ENCODE results near the gene SNAP91.
"Not testable (repeated sequence)": the region's sequence is repeated elsewhere in the genome, so short reads cannot be mapped to it uniquely, and the experiment has no call there.

Gene SNAP91

DNA sequence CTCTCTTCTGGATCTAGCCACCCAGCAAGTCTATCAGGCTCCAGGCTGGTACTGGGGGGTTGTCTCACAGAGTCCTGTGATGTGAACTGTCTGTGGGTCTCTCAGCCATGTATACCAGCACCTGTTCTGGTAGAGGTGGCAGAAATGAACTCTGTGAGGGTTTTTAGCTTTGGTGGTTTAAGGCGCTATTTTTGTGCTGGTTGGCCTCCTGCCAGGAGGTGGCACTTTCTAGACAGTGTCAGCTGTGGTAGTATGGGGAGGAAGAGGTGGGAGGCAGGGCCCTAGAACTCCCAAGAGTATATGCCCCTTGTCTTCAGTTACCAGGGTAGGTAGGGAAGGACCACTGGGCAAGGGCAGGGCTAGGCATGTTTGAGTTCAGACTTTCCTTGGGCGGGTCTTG is 75.8 kb downstream of the SNAP91 start:
- DNase-seq (ENCODE audit: low read depth): no peak

GRCh38 chr6:83629908-83630307 is 79.0 kb downstream of the SNAP91 start:
- not testable (repeated sequence) for DNase-seq (ENCODE audit: low read depth)

DNA sequence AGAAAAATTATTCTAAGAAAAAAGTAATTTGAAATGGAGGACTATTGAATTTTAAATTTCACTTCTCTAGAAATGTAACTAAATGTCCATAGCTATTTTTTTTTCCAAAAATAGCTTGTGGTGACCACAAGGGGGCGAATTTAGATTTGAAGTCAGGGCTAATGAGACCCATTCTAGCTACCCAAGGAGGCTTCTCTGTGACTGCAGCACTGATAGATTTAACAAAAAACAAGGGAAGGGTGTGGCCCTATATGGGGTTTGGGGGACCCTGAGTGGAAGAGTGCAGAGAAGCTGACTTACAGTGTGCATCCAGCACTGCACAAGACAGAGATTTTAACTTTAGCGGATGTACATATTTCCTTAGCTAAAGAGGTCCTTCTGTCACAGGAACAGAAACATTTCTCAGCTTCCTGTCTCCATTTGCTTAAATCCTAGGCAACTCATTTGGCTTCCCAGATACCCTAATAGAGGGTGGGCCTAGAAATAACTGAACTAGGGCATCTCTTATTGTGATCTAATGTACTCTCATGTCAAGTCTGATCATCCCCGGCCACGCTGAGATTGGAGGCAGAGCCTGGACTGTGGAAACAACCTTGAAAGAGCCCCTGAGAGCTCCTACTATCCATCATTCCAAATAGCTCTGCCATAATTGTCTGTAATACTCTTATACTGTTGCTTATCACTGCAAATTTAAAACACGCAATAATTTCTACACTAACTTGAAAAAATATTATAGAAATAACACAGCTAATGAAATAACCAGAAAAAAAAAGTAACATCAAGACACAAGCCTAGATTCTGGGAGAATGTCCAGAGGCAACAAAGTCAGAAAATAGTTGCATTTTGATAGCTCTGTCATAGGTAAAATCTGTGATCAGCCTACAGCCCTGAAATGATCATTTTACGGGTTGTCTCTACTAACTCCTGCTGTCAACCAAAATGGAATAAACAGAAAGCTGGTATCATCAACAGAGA is 93.6 kb downstream of the SNAP91 start:
- DNase-seq (ENCODE audit: low read depth): no peak

DNA sequence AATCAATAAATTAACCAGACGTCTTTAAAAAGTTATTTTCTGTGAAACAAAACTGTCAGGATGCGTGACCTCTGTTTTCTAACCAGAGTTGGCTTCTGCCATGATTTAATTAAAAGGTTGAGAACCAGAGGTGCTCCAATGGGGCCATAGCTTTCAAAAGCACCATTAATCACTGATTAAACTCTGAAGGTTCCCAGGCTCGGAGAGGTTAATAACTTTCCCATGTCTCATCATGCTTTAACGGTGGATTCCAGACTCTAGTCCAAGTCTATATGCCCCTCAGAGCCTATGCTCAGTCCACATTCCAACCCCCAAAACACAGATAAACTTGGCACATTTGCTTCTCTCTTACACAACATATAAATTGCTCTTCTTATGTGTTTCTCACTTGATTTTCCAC is 95.5 kb downstream of the SNAP91 start:
- no peak for DNase-seq (ENCODE audit: low read depth)

DNA sequence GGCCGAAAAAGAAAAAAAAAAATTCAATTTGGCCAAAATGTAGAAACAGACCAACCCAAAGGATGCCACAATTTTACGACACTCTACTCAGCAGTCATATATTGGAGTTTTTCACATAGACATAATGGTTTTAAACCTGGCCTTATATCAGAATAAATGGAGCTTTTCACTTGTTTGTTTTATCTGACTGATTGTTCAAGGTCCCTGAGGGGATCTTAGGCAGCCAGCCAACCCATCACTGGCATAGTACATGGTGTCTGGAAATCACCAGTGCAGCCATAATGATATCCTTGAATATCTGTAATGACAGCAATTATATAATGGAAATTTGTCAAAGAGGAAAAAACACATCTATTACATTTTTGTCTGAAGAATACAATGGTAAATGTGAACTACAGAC is 99.7 kb downstream of the SNAP91 start:
- no peak for DNase-seq (ENCODE audit: low read depth)

- no peak for DNase-seq (ENCODE audit: low read depth)
Observed at GRCh38 chr6:83605517-83605916, 103.4 kb downstream of the SNAP91 start.

DNA sequence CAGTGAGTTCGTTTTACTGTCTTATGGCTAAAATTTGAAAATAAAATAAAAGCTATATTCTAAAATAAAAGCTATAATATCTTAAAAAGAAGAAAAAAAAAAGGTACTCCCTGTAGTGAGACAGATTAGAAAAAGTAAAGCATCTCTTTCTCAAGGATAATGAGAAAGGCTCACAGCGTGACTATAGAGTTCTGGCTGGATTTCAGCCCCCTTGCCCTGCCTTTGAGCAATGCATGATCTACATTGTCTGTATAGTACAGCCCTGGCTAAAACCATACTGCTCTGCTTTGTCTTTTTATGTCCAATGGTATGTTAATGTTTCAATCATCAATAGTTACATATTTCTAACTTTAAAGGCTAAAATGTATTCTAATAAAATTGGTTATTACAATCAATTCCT is 105.3 kb downstream of the SNAP91 start:
- DNase-seq (ENCODE audit: low read depth): no peak

- no peak for DNase-seq (ENCODE audit: low read depth)
Observed at GRCh38 chr6:83601119-83601518, 107.8 kb downstream of the SNAP91 start.

DNA sequence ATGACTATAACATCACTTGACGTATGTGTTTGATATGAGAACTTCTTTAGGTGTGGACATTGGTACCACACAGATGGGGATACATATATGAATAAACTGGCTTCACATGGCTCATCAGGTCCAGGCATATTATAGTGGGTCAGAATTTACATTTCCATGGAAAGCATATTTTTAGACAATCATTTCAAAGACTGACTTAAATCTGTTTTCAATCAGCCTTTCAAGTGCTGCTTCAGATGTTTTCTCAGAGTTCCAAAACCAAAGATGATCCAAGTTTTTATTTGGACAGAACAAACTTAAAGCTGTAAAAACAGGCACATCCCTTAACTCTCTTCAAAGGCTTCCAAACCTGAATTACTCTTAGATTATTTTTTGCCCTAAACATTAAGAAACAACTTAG is 108.4 kb downstream of the SNAP91 start:
- DNase-seq (ENCODE audit: low read depth): no peak

DNA sequence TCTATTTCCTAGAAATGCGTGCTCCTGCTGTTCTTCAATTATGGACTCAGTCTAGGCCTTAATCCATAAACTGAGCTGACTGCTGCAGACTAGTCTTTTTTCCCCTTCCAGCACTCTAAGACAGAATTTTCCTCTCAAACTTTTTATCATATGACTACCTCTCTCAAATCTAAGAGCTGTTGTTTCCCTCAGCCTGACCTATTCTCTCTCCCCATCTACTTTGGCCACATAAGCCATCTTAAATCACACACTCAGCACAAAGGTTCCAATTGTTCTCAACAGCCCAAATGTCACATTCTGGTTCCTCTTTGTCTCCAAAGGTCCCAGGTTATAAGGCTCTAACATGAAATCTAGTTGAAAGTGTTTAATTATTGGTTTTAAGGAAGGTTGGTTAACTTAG is 111.4 kb downstream of the SNAP91 start:
- no peak for DNase-seq (ENCODE audit: low read depth)

DNA sequence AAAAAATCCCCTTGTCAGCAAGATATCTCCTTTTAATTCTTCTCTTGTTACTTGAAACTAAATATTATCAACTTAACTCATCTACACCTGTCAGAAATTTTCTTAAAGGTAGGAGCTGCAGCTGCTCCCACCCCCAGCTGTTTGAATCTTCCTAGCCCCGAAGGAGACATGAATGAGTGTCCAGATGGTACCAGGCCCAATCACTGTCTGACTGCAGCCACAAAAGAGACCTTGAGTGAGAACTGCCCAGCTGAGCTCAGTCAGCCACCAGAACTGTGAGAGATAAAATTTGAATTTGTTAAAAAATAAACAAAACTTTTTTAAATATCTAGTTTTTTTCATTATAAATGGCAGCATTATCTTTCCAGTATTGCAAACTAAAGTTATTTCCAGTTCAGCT is 111.8 kb downstream of the SNAP91 start:
- DNase-seq (ENCODE audit: low read depth): no peak

DNA sequence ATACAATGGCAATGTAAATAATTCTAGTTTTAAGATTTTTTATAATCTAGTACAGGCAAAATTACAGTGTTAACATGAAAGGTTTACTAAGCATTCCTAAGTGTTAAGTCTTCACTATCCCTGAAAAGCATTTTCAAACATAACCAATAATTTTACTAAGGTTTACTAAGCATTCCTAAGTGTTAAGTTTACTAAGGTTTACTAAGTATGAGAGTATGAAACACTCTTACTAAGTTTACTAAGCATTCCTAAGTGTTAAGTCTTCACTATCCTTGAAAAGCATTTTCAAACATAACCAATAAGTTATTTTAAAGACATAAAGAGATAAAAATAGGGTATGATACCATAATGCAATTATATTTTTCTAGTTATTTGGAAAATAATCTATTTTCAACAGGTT is 114.0 kb downstream of the SNAP91 start:
- no peak for DNase-seq (ENCODE audit: low read depth)

GRCh38 chr6:83593395-83593785 is 115.5 kb downstream of the SNAP91 start:
- DNase-seq (ENCODE audit: low read depth): no peak

- DNase-seq (ENCODE audit: low read depth): no peak
Observed at GRCh38 chr6:83592770-83593394, 116.0 kb downstream of the SNAP91 start.

- no peak for DNase-seq (ENCODE audit: low read depth)
Observed at GRCh38 chr6:83590416-83590815, 118.5 kb downstream of the SNAP91 start.

GRCh38 chr6:83589076-83589475 is 119.8 kb downstream of the SNAP91 start:
- no peak for DNase-seq (ENCODE audit: low read depth)

- no peak for DNase-seq (ENCODE audit: low read depth)
Observed at GRCh38 chr6:83578057-83578456, 130.8 kb downstream of the SNAP91 start.

DNA sequence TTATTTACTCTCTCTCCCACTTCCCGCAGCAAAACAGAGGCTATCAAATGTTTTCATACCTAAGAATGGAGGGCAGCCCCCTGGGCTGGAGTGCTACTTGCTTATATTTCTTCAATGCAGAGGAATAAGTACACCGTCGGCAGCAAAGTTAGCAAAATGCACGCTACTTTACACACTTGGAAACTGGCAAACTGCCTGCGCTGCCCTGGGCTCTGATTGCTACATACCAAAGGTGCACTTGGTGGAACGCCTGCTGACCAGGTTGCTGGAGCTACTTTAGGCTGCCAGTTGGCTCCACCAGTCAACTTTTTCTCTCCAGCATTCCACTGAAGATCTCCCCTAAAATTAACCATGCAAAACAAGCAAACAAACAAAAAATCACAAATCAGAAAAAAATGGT is 134.1 kb downstream of the SNAP91 start:
- DNase-seq (ENCODE audit: low read depth): no peak

- not testable (repeated sequence) for DNase-seq (ENCODE audit: low read depth)
Observed at GRCh38 chr6:83571663-83572185, 137.2 kb downstream of the SNAP91 start.

GRCh38 chr6:83558975-83559374 is 149.9 kb downstream of the SNAP91 start:
- no peak for DNase-seq (ENCODE audit: low read depth)

DNA sequence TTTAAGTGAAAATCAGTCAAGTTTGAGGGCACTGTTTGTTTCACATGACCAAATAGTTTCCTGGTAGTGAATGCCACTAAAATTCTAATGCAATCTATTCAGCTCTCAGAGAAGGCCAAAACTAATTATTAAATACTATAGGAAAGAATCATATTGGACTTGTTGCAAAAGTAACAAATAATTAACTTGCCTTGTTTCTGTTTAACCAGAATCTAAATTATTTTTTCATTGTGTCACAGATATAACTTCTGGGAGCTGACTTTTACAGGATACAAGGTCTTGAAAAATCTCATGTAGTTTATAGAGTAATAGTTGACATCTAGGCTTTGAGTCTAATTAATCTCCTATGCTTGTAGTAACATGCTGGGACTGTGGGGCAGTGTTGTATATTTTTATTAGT is 152.0 kb downstream of the SNAP91 start:
- no peak for DNase-seq (ENCODE audit: low read depth)

DNA sequence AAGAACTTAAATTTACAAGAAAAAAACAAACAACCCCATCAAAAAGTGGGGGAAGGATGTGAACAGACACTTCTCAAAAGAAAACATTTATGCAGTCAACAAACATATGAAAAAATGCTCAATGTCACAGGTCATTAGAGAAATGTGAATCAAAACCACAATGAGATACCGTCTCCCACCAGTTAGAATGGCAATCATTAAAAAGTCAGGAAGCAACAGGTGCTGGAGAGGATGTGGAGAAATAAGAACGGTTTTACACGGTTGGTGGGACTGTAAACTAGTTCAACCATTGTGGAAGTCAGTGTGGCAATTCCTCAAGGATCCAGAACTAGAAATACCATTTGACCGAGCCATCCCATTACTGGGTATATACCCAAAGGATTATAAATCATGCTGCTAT is 157.2 kb downstream of the SNAP91 start:
- DNase-seq (ENCODE audit: low read depth): not testable (repeated sequence)

DNA sequence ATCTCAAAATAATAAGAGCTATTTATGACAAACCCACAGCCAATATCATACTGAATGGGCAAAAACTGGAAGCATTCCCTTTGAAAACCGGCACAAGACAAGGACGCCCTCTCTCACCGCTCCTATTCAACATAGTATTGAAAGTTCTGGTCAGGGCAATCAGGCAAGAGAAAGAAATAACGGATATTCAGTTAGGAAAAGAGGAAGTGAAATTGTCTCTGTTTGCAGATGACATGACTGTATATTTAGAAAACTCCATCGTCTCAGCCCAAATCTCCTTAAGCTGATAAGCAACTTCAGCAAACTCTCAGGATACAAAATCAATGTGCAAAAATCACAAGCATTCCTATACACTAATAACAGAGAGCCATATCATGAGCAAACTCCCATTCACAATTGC is 158.4 kb downstream of the SNAP91 start:
- not testable (repeated sequence) for DNase-seq (ENCODE audit: low read depth)
